HG02678 (cell line): ENCODE data around the gene CCNB1IP1.
"Not testable (repeated sequence)": the region's sequence is repeated elsewhere in the genome, so short reads cannot be mapped to it uniquely, and the experiment has no call there.

ENCODE experiments used
- ATAC-seq: cut with Tn5 transposase; IDR thresholded peaks from one replicate; pipeline ENCODE4 v1.9.1; 2021; ENCODE audit warnings: mild to moderate bottlenecking, moderate library complexity; ENCODE audit not compliant: unreplicated experiment

The CCNB1IP1 gene

DNA sequence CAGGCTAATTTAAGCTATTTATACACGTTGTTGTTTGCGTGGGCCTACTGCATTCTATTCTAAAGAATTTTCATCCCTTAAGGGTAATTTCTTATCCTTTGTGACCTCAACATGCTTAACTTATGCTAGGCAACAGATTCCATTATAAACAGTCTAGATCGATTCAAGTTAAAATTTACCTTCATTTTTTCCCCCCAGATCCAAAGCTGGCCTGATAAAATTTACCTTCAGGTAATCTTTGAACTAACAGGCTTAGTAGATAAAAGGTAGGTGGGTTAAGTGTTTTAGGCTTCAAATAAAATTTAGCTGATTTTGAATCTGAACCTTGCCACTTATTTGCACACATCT lies 389 bp upstream of the CCNB1IP1 start:
- no peak for ATAC-seq

DNA sequence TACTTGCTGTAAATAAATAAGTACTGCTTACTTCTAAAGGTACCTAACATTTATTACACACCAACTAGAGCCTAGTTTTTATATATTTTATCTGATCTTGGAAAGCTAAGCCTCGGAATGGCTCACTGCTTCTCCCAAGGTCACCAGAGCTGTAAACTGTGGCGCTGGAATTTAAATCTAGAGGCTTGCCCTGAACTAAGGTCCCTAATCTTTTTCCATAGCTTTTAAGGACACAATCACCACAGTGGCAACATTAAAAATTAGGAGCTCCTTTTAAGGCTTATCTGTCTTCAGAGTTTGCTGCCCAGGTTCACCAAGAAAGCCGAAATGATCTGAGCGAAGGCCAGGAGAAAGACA lies 670 bp downstream of the CCNB1IP1 start:
- no peak for ATAC-seq

GRCh38 chr14:20331053-20331613 lies 1.9 kb downstream of the CCNB1IP1 start:
- ATAC-seq, result no peak

- ATAC-seq, result no peak
Observed at GRCh38 chr14:20329355-20329754, 3.7 kb downstream of the CCNB1IP1 start.

DNA sequence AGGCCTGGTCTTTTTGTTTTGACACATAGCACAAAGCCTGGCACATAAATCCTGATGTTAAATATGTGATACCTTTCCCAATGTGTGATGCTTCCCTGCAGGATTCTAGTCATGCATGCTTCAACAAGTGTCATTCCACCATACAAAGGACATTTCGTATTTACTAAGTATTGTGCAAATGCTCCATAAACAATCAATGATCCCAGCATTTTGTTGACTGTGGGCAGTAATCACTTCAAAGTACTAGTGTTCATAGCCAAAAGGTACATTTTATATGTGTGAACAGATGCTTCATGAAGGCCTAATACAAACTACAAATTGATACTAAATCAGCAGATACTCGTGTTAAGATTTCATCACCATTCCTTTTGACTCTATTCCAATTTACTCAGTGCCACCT lies 4.4 kb downstream of the CCNB1IP1 start:
- ATAC-seq, result no peak

DNA sequence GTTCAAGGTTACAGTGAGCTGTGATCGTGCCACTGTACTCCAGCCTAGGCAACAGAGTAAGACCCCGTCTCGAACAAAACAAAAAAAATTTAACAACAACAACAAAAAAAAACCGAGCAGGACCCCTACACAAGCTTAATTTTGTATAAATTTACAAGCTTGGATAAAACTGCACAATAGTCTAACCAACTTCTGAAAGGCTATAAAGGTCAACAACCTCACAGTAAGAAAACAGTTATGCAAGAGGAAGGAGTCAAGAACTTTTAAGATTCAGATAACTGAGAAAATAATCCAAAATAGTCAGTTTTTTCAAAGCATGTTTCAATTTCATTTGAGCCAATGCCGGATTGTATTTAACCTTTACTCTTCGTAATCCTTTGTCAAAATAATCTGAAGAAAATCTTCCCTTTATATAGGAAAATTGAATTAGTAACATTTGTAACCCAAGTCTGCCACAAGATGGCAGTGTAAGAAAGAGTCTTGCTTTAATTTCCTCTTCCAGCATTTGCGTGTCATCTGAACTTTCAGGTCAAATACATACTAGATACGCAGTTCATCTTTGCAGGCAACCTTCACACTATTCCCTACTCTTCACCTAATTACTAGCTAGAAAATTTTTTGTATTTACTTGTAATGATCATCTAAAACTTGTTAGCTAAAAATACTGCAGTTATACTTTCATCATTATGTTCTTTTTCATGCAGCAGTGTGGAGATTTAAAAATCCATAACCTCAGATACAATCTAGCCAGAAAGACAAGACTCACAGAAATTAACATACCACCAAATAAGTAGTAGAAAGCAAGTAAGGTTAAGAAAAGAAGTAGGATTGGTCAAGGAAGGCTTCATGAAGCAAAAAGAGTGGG lies 5.8 kb downstream of the CCNB1IP1 start:
- peak; percentile 53 for ATAC-seq

- no peak for ATAC-seq
Observed at GRCh38 chr14:20317720-20318119, 15.4 kb downstream of the CCNB1IP1 start.

- no peak for ATAC-seq
Observed at GRCh38 chr14:20314026-20314425, 19.1 kb downstream of the CCNB1IP1 start.

DNA sequence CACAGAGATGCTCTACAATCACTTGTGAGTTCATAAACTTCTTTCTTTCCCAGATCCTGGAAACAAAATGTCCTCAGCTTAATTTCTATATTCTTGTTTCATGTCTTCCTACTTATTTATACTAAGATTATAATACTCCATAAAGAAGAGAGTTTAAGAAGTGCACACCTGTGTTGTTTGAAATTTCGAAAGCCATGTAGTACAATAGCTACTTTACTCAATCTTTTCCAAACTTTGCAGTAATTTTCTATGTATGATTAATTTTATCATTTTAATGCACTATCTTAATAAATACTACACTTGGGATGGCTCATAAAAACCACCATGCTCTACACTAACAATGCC lies 27.0 kb downstream of the CCNB1IP1 start:
- ATAC-seq, result no peak

GRCh38 chr14:20305265-20306078 lies 27.6 kb downstream of the CCNB1IP1 start, which contains the start of gene TTC5:
Gene TTC5, minus strand, starts transcription at chr14:20305951. Its CDS starts 14 bp downstream, at chr14:20305937.
- peak; percentile 98 for ATAC-seq

GRCh38 chr14:20302042-20302755 lies 30.9 kb downstream of the CCNB1IP1 start:
- ATAC-seq, result no peak

DNA sequence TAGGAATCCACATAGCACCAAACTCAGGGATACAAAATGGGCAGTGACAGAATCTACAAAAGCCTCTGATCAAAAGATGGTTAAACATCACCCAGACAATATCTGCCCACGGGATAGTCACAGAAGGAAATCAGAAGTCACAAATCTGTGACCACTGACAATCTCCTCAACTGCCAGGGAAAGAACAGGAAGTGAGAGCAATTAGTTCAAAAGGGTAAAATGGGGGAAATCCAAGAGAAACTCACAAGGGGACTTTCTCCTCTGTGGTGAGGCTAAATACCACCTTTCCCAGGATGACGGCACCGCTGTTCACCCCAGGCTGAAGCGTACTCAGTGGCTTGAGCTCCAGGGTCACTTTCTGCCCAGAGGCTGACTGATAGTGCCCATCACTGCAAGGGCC lies 38.0 kb downstream of the CCNB1IP1 start:
- peak; percentile 91 for ATAC-seq

DNA sequence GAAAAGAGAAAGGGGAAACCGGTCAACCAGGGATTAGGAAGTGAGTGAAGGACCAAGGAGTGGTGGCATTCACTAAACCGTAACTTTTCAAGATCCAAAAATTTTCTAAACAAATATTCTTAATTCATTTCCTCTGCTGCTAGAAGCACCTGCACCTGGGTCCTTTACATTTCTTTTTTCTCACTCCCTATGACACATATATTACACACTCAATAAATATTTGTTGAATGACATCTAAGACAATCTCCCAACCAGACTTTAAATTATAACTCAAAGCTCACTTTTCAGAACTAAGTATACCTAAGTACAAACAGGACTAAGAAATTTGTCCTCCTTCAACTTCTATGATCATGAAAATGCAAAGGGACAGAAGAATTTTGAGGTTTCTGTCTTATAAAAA lies 38.4 kb downstream of the CCNB1IP1 start:
- ATAC-seq, result no peak

DNA sequence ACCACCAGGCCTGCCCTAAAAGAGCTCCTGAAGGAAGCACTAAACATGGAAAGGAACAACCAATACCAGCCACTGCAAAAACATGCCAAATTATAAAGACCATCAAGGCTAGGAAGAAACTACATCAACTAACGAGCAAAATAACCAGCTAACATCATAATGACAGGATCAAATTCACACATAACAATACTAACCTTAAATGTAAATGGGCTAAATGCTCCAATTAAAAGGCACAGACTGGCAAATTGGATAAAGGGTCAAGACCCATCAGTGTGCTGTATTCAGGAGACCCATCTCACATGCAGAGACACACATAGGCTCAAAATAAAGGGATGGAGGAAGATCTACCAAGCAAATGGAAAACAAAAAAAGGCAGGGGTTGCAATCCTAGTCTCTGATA lies 51.1 kb downstream of the CCNB1IP1 start:
- ATAC-seq, result not testable (repeated sequence)

DNA sequence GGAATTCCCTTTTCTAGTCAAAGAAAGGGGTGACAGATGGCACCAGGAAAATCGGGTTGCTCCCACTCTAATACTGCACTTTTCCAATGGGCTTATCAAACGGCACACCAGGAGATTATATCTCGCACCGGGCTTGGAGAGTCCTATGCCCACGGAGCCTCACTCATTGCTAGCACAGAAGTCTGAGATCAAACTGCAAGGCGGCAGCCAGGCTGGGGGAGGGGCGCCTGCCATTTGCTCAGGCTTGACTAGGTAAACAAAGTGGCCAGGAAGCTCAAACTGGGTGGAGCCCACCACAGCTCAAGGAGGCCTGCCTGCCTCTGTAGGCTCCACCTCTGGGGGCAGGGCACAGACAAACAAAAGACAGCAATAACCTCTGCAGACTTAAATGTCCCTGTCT lies 52.8 kb downstream of the CCNB1IP1 start:
- not testable (repeated sequence) for ATAC-seq

DNA sequence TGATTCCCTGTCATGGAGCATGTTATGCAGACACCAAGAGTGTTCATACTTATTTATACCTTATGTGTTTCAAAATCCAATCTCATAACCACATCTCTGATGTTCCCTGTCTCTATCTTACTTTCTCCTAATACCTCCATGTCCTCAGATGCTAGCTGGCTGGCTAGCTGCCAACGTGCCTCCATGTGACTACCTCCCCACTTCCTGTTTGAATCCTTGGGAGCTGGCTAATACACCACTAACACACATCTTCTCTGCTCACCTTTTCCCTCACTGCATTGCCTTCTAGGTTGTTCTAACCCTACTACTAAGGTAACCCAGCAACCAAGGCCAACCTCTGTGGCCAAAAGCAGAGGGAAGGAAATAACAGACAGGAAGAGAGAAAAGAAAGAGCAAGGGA lies 54.7 kb downstream of the CCNB1IP1 start:
- no peak for ATAC-seq

DNA sequence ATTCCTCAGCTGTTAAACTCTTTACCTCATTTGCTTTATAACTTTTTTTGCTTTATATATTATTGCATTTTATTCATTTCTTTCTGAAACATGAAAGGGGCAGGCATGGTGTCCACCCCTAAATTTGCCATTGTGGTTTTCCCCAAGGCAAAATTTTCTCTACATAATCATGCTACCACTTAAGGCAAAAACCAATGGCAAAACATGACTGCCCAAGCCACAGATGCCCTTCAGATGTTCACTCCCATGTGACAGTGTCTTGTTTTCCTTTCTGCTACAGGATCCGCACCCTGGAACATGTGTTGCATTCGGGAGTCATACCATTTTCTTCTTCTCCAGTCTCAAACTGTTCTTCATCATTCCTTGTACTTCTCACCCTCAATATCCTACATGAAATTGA lies 55.7 kb downstream of the CCNB1IP1 start:
- ATAC-seq, result no peak

GRCh38 chr14:20274062-20274461 lies 59.0 kb downstream of the CCNB1IP1 start:
- no peak for ATAC-seq

- not testable (repeated sequence) for ATAC-seq
Observed at GRCh38 chr14:20264361-20264760, 68.7 kb downstream of the CCNB1IP1 start.

DNA sequence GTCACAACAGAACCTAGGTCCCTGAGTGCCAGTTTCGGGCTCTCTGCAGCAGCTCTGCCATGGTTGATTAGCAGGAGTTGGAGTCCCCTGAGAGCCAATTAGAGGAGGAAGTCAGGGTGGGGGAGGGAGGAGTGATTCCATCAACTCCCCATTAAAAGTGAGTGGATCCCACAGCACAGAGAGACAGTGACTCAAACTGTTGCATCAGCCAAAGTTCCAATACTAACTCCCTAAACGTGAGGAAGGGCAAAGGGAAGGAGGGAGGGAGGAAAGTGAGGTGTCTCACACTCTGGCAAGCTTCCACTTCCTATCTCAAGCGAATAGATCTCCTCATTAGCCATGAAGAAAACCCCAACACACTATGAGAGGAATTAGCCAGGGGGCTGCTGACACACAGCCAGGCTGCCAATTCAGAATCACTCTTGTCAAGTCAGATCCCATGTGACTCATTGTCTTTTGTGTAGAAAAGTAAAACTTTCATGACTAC lies 70.4 kb downstream of the CCNB1IP1 start:
- no peak for ATAC-seq
